Transverse colon (tissue), 4 donors: ENCODE measurements around the gene TRIM6. TPM values are rescaled to one million over a fixed set of nuclear protein-coding genes. Genes with fewer than 3 reads are reported as not detected.
"Not testable (repeated sequence)": the region's sequence is repeated elsewhere in the genome, so short reads cannot be mapped to it uniquely, and the experiment has no call there.

ENCODE experiments used
- DNase-seq: peaks from one replicate; pipeline ENCODE4 v3.0.0-alpha.2; 2019
- H3K27ac ChIP-seq, 4 donors: fragments of 200-600 bp; sonication (generic); 2 replicates each; pipeline ENCODE4 v1.5.1; 2016 to 2018; ENCODE audit warnings: inconsistent platforms in 4 of 4
- H3K27me3 ChIP-seq: fragments of 200-600 bp; sonication (generic); 2 replicates; pipeline ENCODE4 v1.5.1; 2017; ENCODE audit warnings: inconsistent platforms
- H3K36me3 ChIP-seq, 4 donors: fragments of 200-600 bp; sonication (generic); 2 replicates each; pipeline ENCODE4 v1.5.1; 2017 to 2019; ENCODE audit warnings: inconsistent platforms in 4 of 4
- H3K4me1 ChIP-seq, 4 donors: fragments of 200-600 bp; sonication (generic); 2 replicates each; pipeline ENCODE4 v1.5.1; 2017 to 2020; ENCODE audit warnings: inconsistent platforms in 4 of 4
- H3K4me3 ChIP-seq, 4 donors: fragments of 200-600 bp; sonication (generic); 1 replicate in 1 of 4; 2 replicates in 3 of 4; pipeline versions ENCODE4 v1.5.1 to v1.6.1; 2017 to 2019; ENCODE audit warnings: inconsistent platforms in 4 of 4
- H3K9me3 ChIP-seq, 2 donors: fragments of 200-600 bp; sonication (generic); 2 replicates each; pipeline ENCODE4 v1.5.1; 2017 to 2019; ENCODE audit warnings: inconsistent platforms in 2 of 2
- EP300 ChIP-seq: sonication (generic); formaldehyde crosslinking; IDR thresholded peaks from one replicate; pipeline ENCODE4 v1.6.1; 2017; ENCODE audit warnings: antibody characterized with exemption, low read depth
- POLR2A ChIP-seq: fragments of 450-650 bp; IDR thresholded peaks from one replicate; pipeline ENCODE4 v1.6.1; 2016; ENCODE audit warnings: antibody characterized with exemption, mild to moderate bottlenecking, moderate library complexity
- POLR2AphosphoS5 ChIP-seq, 3 donors: sonication (generic); formaldehyde crosslinking; IDR thresholded peaks; one replicate each; pipeline ENCODE4 v1.6.1; 2016; ENCODE audit warnings: antibody characterized with exemption in 3 of 3
- whole genome bisulfite sequencing, 2 donors: methylation state at CpG; one replicate each; pipeline ENCODE4 v1.1.5; 2018; ENCODE audit warnings: low coverage in 1 of 2; 5-methylcytosine and 5-hydroxymethylcytosine counted together
- in situ Hi-C, 4 donors: fragments of 200-750 bp; cut with MboI; loops; one replicate each; pipeline versions ENCODE4 v1.15.0 to v1.15.1; 2017; ENCODE audit warnings: low sequenced_read_pairs in 3 of 4, low pct_ligation_motif_present in 1 of 4, low pct_unique_long_range_greater_than_20kb in 1 of 4
- intact Hi-C: fragments of 100-400 bp; cut with DNase I; formaldehyde crosslinking; loops from one replicate; pipeline ENCODE4 v1.15.1; 2023; ENCODE audit warnings: low total_unique reads
- total RNA-seq, 4 donors: library from RNA; depleted of rRNA; stranded (reverse); fragments of >200 nt; gene quantifications; one replicate each; pipeline ENCODE4 v1.1.0, GENCODE V29; 2016
- TF ChIP-seq, protein P1 (sequence below), 5 experiments: fragments of 200-600 bp in 3 of 5; fragments of 450-650 bp in 2 of 5; sonication (generic) in 3 of 5; IDR thresholded peaks; 1 replicate in 2 of 5; 2 replicates in 3 of 5; pipeline ENCODE4 v1.5.1; 2016 to 2017; ENCODE audit warnings: antibody characterized with exemption in 5 of 5, inconsistent platforms in 3 of 5, mild to moderate bottlenecking in 2 of 5, moderate library complexity in 1 of 5

Gene TRIM6
- total RNA-seq, 4 donors from 2014 or later = 0.79 to 1.4 TPM; not detected in 2

DNA sequence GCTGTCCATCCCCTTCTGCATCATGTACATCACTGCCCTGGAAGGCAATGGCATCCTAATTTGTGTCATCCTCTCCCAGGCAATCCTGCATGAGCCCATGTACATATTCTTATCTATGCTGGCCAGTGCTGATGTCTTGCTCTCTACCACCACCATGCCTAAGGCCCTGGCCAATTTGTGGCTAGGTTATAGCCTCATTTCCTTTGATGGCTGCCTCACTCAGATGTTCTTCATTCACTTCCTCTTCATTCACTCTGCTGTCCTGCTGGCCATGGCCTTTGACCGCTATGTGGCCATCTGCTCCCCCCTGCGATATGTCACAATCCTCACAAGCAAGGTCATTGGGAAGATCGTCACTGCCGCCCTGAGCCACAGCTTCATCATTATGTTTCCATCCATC is 15.4 kb upstream of the TRIM6 start:
- in situ Hi-C loops = no loop called here
- Histone ChIP-seq H3K27me3 (no peaks in the 10 kb centered on the region), H3K4me3 (no peak overlapping the region), H3K27ac (no peak overlapping the region), H3K36me3 (no peaks in the 10 kb centered on the region), H3K4me1 (no peaks in the 10 kb centered on the region), H3K9me3 (no peaks in the 10 kb centered on the region)
- WGBS, 2 donors = 63 to 72% methylated on average over 2 to 4 of the region's 4 CpGs
- TF ChIP-seq EP300 (no peak), POLR2A (no peak), POLR2AphosphoS5 (IDR thresholded peaks at IDR 0.05) (no peak)
- TF ChIP-seq, protein P1, sequence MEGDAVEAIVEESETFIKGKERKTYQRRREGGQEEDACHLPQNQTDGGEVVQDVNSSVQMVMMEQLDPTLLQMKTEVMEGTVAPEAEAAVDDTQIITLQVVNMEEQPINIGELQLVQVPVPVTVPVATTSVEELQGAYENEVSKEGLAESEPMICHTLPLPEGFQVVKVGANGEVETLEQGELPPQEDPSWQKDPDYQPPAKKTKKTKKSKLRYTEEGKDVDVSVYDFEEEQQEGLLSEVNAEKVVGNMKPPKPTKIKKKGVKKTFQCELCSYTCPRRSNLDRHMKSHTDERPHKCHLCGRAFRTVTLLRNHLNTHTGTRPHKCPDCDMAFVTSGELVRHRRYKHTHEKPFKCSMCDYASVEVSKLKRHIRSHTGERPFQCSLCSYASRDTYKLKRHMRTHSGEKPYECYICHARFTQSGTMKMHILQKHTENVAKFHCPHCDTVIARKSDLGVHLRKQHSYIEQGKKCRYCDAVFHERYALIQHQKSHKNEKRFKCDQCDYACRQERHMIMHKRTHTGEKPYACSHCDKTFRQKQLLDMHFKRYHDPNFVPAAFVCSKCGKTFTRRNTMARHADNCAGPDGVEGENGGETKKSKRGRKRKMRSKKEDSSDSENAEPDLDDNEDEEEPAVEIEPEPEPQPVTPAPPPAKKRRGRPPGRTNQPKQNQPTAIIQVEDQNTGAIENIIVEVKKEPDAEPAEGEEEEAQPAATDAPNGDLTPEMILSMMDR (IDR thresholded peaks at IDR 0.05) = no peak
- no peak for DNase-seq
- intact Hi-C loops = no loop called here

DNA sequence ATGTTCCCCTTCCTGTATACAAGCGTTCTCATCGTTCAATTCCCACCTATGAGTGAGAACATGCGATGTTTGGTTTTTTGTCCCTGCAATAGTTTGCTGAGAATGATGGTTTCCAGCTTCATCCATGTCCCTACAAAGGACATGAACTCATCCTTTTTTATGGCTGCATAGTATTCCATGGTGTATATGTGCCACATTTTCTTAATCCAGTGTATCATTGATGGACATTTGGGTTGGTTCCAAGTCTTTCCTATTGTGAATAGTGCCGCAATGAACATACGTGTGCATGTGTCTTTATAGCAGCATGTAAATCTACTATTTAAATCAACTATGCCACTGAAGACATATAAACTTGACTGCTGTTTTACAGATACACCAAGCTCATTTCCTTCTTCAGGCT is 12.0 kb upstream of the TRIM6 start:
- H3K27ac ChIP-seq, H3K4me1 ChIP-seq, in situ Hi-C loops, H3K27me3 ChIP-seq, H3K4me3 ChIP-seq, DNase-seq, intact Hi-C loops, H3K9me3 ChIP-seq, H3K36me3 ChIP-seq: not testable (repeated sequence)
- 75 to 80% methylated on average over 1 to 5 of the region's 5 CpGs for WGBS, 2 donors

DNA sequence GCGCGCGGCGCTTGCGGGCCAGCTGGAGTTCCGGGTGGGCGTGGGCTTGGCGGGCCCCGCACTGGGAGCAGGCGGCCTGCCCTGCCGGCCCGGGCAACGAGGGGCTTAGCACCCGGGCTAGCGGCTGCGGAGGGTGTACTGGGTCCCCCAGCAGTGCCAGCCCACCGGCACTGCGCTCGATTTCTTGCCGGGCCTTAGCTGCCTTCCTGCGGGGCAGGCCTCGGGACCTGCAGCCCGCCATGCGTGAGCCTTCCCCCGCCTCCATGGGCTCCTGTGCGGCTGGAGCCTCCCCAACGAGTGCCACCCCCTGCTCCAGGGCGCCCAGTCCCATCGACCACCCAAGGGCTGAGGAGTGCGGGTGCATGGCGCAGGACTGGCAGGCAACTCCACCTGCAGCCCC is 6.5 kb upstream of the TRIM6 start:
- H3K27me3 ChIP-seq, H3K27ac ChIP-seq, H3K4me1 ChIP-seq, DNase-seq, H3K4me3 ChIP-seq, H3K9me3 ChIP-seq, H3K36me3 ChIP-seq, in situ Hi-C loops: not testable (repeated sequence)
- intact Hi-C loops = loop anchor here (10.0 kb wide), 1 partner anchor 95 kb away; the partner anchor contains the start of genes TRIM22 and TRIM5
- 97% methylated on average over 29 of the region's 31 CpGs; no CpG with 5 or more reads in 1 of the 2 donors for WGBS, 2 donors

DNA sequence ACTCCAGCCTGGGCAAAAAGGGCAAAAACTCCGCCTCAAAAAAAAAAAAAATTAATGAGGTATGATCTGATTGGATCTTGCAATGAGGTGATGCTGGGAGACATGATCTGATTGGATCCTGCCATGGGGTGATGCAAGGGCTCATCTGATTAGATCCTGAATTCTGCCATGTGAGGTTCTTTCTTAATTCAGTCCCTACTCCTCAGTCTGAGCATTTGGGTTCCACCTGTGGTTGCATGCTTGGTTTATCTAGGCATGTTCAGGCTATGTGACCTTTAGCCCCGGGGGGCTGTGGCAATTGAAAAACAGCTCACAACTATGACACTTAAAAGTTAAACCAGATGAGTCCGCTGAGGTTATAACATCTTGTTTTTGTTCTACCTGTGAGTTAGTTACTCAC is 4.8 kb upstream of the TRIM6 start:
- WGBS, 2 donors = 55 to 93% methylated on average over 2 to 3 of the region's 3 CpGs
- Histone ChIP-seq H3K36me3 (no peaks in the 10 kb centered on the region), H3K4me1 (peaks cover 0 to 1% (median 0%) of the 10 kb centered on the region in 4 donors), H3K9me3 (no peaks in the 10 kb centered on the region), H3K27me3 (no peaks in the 10 kb centered on the region), H3K27ac (no peak overlapping the region), H3K4me3 (no peak overlapping the region)
- in situ Hi-C loops (no loop called here), intact Hi-C loops (loop anchor here (10.0 kb wide), 1 partner anchor 93 kb away; the partner anchor contains the start of genes TRIM22 and TRIM5)
- no peak for DNase-seq
- TF ChIP-seq POLR2AphosphoS5 (IDR thresholded peaks at IDR 0.05) = no peak
- TF ChIP-seq, protein P1 (IDR thresholded peaks at IDR 0.05) = no peak
- no peak for TF ChIP-seq POLR2A
- TF ChIP-seq EP300 = no peak

DNA sequence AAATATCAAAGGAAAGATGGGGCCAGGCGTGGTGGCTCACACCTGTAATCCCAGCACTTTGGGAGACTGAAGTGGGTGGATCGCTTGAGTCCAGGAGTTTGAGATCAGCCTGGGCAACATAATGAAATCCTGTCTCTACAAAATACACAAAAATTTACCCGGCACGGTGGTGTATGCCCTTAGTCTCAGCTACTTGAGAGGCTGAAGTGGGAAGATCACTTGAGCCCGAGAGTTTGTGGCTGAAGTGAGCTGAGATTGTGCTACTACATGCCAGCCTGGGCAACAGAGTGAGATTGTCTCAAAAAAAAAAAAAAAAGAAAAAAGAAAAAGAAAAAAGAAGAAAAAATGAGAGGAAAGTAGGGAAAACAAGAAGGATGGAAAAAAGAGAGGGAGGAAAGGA is 3.8 kb upstream of the TRIM6 start:
- no peaks in the 10 kb centered on the region for H3K36me3 ChIP-seq
- H3K4me3 ChIP-seq = no peak overlapping the region
- 82 to 89% methylated on average over 4 to 5 of the region's 5 CpGs for WGBS, 2 donors
- no peaks in the 10 kb centered on the region for H3K9me3 ChIP-seq
- intact Hi-C loops (loop anchor here (10.0 kb wide), 1 partner anchor 92 kb away; the partner anchor contains the start of genes TRIM22 and TRIM5), in situ Hi-C loops (no loop called here)
- H3K4me1 ChIP-seq = peaks cover 0 to 8% (median 4%) of the 10 kb centered on the region in 4 donors
- no peak for DNase-seq
- no peaks in the 10 kb centered on the region for H3K27me3 ChIP-seq
- TF ChIP-seq POLR2A (no peak), POLR2AphosphoS5 (IDR thresholded peaks at IDR 0.05) (no peak), EP300 (no peak)
- TF ChIP-seq, protein P1 (IDR thresholded peaks at IDR 0.05) = no peak
- no peak overlapping the region for H3K27ac ChIP-seq
